Gastrocnemius medialis (tissue), 4 donors: Measurements from ENCODE around the gene HABP2.

Experiments used
- POLR2A ChIP-seq, 2 donors: fragments of 450-650 bp; IDR thresholded peaks; one replicate each; pipeline ENCODE4 v1.6.1; 2017; ENCODE audit warnings: antibody characterized with exemption in 2 of 2, mild to moderate bottlenecking in 2 of 2, moderate library complexity in 2 of 2
- TF ChIP-seq, protein P1 (sequence below), 5 experiments: fragments of 450-650 bp in 3 of 5; fragments of 200-600 bp in 2 of 5; sonication (generic) in 2 of 5; IDR thresholded peaks in 4 of 5; conservative IDR thresholded peaks in 1 of 5; 1 replicate in 4 of 5; 2 replicates in 1 of 5; pipeline ENCODE4 v1.5.1; 2016 to 2019; ENCODE audit warnings: antibody characterized with exemption in 5 of 5, mild to moderate bottlenecking in 3 of 5, moderate library complexity in 3 of 5

GRCh38 chr10:113555245-113555644 lies 2.4 kb downstream of the HABP2 start:
- TF ChIP-seq POLR2A (IDR thresholded peaks at IDR 0.05), result no peak
- TF ChIP-seq, protein P1, sequence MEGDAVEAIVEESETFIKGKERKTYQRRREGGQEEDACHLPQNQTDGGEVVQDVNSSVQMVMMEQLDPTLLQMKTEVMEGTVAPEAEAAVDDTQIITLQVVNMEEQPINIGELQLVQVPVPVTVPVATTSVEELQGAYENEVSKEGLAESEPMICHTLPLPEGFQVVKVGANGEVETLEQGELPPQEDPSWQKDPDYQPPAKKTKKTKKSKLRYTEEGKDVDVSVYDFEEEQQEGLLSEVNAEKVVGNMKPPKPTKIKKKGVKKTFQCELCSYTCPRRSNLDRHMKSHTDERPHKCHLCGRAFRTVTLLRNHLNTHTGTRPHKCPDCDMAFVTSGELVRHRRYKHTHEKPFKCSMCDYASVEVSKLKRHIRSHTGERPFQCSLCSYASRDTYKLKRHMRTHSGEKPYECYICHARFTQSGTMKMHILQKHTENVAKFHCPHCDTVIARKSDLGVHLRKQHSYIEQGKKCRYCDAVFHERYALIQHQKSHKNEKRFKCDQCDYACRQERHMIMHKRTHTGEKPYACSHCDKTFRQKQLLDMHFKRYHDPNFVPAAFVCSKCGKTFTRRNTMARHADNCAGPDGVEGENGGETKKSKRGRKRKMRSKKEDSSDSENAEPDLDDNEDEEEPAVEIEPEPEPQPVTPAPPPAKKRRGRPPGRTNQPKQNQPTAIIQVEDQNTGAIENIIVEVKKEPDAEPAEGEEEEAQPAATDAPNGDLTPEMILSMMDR (IDR thresholded peaks at IDR 0.05 in 4 of 5, conservative IDR thresholded peaks at IDR 0.05 in 1 of 5), result no peak
